ENCODE measurements around the gene ILDR2. TPM values are rescaled to one million over a fixed set of nuclear protein-coding genes. Genes with fewer than 3 reads are reported as not detected.

ILDR2 gene
- total and polyA plus RNA-seq, 9 of the 15 experiments (the other 6 are each of a cell fraction or from before 2014, with no cell fraction given): 0.03 to 0.31 (median 0.18) TPM; not detected in 2

- no peak for TF ChIP-seq ZBTB26 (CRISPR knock-in tag; IDR thresholded peaks at IDR 0.05)
- TF ChIP-seq SMARCA4 (IDR thresholded peaks at IDR 0.05): no peak
- TF ChIP-seq TSC22D4 (tag; IDR thresholded peaks at IDR 0.05): no peak
- TF ChIP-seq ATF4 (CRISPR knock-in tag; IDR thresholded peaks at IDR 0.05): no peak
These were observed 68.3 kb downstream of the ILDR2 start (continued) for GRCh38 chr1:166907051-166907450.

GRCh38 chr1:166906647-166907046 is 68.7 kb downstream of the ILDR2 start:
- POLR2A ChIA-PET: interaction anchor here (0.8 to 1.4 kb wide), 2 partner anchors 8 to 71 kb away, joined by 3 read pairs; no protein-coding TSS in a partner anchor
- Histone ChIP-seq H3K27ac (ENCODE audit: extremely low read depth, low read depth, low read length) (no peak overlapping the region), H3K4me2 (ENCODE audit: insufficient read depth, low read length) (no peak overlapping the region), H3K27me3 (ENCODE audit: control insufficient read depth in 2 of 2, insufficient read depth in 2 of 2, low read length in 2 of 2) (no peaks in the 10 kb centered on the region), H3K4me3 (no peak overlapping the region), H3K79me2 (ENCODE audit: control insufficient read depth, insufficient read depth, low read length) (no peaks in the 10 kb centered on the region), H3K4me1 (replicated peaks in 1 of 2; ENCODE audit: control insufficient read depth in 2 of 2, insufficient read depth in 2 of 2, low read length in 2 of 2) (peaks cover 0 to 13% of the 10 kb centered on the region in 2 experiments; a peak in 2 of 5 replicates), H4K20me1 (replicated peaks; ENCODE audit: control insufficient read depth, insufficient read depth, low read length) (no peaks in the 10 kb centered on the region), H3K9ac (ENCODE audit: insufficient read depth in 1 of 2, low read depth in 2 of 2, low read length in 2 of 2) (no peak overlapping the region), H3K9me3 (replicated peaks; ENCODE audit: control insufficient read depth, insufficient read depth, low read depth, low read length) (no peaks in the 10 kb centered on the region; the same call in 1 of the 2 replicates), H2AFZ (ENCODE audit: low read depth, low read length) (no peak overlapping the region), H3K36me3 (ENCODE audit: control insufficient read depth, insufficient read depth, low read length) (no peaks in the 10 kb centered on the region), H3K9me1 (ENCODE audit: control insufficient read depth, insufficient read depth, low read length) (no peaks in the 10 kb centered on the region)
- intact Hi-C loops (cut with micrococcal nuclease) (no loop called here), in situ Hi-C loops (cut with MboI) (no loop called here)
- DNase-seq (ENCODE audit: extremely low read depth in 1 of 4, low spot score in 3 of 4): no peak
- CTCF ChIA-PET (ENCODE audit: low intra/inter-chr PET ratio): no interaction called here
- no TSS peak for BruUV-seq (replicated peaks)
- TF ChIP-seq SMAD2 (IDR thresholded peaks at IDR 0.05; ENCODE audit: low read depth, low read length) (no peak), GATA2 (CRISPR knock-in tag; IDR thresholded peaks at IDR 0.05) (no peak), BRD9 (IDR thresholded peaks at IDR 0.05; ENCODE audit: low read depth, partially characterized antibody) (no peak), GATAD2A (IDR thresholded peaks at IDR 0.05) (no peak), HMG20B (CRISPR knock-in tag; IDR thresholded peaks at IDR 0.05) (no peak), CREM (IDR thresholded peaks at IDR 0.05; ENCODE audit: low read depth) (peak; percentile 56), ATF1 (CRISPR knock-in tag; IDR thresholded peaks at IDR 0.05) (no peak), ATF1 (tag; IDR thresholded peaks at IDR 0.05) (peak; percentile 59), RBM17 (IDR thresholded peaks at IDR 0.05; ENCODE audit: borderline replicate concordance, low read depth, low read length) (no peak)
- FAIRE-seq: no peak
- ATAC-seq: no peak
- 4% methylated on average over 3 of the region's 3 CpGs for WGBS (ENCODE audit: insufficient coverage, low coverage, missing lambda C conversion rate)

Measured in K562 (cell line).